ENCODE data around the gene EML4. TPM values are rescaled to one million over a fixed set of nuclear protein-coding genes. Genes with fewer than 3 reads are reported as not detected.

EML4 gene
- total RNA-seq, 4 donors from 2014 or later: 23.3 to 52.4 (median 31.7) TPM

DNA sequence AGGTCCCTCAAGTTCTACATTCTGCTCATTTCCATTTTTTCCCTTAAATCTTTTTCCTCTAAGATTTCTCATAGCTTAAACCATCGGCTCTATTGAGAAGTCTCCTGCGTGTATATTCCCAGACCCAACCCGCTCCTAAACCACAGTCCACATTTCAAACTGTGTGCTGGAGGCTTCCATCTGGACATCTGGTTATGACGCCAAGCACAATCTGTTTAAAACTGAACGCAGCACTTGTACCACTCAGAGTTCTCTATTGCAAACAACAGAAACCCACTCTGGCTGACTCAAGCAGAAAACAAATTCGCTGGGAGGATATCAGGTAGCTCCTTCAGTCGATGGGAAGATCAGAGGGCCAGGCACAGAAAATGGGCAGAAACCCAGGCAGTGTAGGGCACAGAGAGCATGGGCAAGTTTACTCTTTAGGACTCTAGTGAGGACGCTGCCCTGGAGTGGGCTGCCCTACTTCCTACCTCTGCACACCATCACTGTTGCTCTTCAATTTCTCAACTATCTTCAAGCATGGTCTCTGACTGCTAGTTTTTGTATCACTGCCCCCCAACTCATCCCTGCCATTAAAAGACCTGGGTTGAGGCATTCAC is 5.6 kb upstream of the EML4 start:
- TF ChIP-seq, protein P1, sequence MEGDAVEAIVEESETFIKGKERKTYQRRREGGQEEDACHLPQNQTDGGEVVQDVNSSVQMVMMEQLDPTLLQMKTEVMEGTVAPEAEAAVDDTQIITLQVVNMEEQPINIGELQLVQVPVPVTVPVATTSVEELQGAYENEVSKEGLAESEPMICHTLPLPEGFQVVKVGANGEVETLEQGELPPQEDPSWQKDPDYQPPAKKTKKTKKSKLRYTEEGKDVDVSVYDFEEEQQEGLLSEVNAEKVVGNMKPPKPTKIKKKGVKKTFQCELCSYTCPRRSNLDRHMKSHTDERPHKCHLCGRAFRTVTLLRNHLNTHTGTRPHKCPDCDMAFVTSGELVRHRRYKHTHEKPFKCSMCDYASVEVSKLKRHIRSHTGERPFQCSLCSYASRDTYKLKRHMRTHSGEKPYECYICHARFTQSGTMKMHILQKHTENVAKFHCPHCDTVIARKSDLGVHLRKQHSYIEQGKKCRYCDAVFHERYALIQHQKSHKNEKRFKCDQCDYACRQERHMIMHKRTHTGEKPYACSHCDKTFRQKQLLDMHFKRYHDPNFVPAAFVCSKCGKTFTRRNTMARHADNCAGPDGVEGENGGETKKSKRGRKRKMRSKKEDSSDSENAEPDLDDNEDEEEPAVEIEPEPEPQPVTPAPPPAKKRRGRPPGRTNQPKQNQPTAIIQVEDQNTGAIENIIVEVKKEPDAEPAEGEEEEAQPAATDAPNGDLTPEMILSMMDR (IDR thresholded peaks at IDR 0.05; ENCODE audit: low read depth): no peak

DNA sequence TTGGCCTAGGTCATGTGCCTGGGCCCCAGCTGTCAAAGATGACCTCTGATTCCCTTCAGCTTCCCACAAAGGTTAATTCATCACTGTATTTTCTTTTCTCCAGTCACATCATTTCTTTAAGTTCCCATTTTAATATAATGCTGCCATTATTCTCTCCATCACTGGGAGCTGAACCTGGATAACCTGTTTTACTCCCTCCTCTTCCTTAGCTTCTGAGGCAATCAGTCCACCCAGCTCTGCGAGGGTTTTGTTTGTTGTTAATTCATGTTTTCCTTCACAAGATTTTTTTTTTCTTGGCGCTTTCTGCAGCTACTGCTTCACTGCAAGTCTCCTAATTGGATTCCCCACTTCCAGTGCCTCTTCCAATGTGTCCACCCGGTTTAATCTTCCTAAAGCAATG is 5.1 kb upstream of the EML4 start:
- TF ChIP-seq, protein P1 (IDR thresholded peaks at IDR 0.05; ENCODE audit: low read depth): no peak

DNA sequence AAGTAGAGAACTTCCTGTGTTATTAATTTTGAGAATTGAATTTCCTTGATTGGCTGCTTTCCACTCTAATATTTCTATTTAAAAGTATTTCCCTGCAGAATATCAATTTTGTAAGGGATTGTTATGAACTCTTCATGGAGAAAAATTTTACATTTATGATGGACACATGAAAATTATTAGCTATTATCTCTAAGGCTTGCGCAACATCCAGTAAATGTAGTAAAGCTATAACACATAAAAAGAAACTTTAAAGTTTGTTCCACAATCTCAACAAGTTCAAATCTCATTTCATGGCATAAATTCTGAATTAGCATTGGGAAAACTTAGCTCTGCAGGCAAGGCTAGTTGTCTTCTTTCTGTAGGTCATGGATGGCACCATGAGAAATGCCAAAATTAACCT is 4.2 kb upstream of the EML4 start:
- TF ChIP-seq, protein P1 (IDR thresholded peaks at IDR 0.05; ENCODE audit: low read depth): no peak

DNA sequence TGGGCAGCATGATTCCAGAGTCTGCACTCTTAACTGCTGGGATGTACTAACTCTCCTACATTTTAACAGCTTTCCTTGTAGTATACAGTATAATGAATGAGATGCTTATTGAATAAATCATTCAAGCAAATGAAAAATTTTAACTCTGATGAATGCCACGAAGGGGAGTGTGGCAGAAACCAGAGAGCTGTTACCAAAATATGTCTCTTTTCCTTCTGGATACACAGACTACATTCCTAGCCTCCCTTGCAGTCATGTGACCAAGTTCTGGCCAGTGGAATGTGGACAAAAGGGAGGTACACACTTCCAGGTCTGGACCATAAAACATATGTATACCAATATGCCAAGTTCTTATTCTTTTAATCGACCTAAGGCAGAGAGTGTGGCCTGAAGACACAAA is 1.7 kb upstream of the EML4 start:
- TF ChIP-seq, protein P1 (IDR thresholded peaks at IDR 0.05; ENCODE audit: low read depth): no peak

DNA sequence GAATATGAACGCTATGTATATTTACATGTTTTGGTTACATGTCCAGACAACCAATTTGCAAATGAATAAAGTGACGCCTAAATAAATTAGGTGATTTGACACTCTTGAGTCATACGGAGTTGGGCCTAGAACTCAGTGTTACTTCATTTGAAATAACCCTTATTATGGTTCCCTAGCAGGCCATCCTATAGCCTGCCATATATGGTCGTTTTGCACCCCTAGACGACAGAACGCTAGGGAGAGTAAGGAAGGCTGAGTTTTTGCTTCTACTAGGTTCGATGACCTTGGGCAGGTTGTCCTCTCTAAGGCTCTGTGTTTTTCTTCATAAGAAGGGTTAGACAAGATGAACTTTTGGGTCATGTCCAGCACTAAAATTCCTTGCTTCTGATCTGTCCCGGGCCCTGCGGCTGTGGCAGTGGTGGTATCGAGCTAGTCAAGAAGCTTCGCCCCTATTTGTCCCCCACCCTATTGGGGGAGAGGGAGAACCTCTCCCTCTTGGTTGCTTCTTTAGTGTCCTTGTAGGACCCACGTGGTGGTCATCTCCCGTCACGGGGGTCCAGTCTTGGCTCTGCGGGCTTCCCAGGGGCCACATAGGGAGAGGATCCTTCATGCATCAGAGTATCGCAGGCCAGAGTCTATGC is 574 bp upstream of the EML4 start:
- TF ChIP-seq, protein P1 (IDR thresholded peaks at IDR 0.05; ENCODE audit: low read depth): no peak

DNA sequence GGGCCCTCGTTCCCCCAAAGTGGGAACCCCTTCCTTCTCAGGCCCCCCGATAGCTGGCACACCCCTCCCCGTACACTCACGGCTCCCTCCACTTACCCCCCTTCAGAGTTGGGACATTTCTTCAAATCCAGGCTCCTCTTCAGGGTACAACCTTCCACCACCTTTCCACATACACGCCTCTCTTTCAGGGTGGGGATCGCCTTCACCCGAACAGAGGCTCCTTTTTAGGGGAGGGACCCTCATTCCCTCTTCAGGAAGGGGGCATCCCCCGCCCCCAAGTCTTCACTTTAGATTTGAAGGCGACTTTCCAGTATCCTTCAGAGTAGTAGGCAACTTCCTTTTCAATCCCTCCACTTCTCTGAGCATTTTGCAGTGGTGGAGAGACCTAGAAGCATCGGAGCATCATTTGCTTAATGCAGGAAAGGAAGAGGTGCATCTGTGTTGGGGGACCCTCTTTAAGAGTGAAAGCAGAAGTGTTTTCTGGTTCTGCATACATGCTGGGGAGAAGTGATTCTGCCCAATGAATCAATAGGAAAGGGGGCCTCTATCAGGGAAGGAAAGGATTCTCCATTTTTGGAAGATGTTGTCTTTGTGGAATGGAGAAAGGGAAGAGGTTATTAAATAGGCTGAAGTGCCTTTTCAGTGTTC is 845 bp downstream of the EML4 start:
- TF ChIP-seq, protein P1 (IDR thresholded peaks at IDR 0.05; ENCODE audit: low read depth): no peak

DNA sequence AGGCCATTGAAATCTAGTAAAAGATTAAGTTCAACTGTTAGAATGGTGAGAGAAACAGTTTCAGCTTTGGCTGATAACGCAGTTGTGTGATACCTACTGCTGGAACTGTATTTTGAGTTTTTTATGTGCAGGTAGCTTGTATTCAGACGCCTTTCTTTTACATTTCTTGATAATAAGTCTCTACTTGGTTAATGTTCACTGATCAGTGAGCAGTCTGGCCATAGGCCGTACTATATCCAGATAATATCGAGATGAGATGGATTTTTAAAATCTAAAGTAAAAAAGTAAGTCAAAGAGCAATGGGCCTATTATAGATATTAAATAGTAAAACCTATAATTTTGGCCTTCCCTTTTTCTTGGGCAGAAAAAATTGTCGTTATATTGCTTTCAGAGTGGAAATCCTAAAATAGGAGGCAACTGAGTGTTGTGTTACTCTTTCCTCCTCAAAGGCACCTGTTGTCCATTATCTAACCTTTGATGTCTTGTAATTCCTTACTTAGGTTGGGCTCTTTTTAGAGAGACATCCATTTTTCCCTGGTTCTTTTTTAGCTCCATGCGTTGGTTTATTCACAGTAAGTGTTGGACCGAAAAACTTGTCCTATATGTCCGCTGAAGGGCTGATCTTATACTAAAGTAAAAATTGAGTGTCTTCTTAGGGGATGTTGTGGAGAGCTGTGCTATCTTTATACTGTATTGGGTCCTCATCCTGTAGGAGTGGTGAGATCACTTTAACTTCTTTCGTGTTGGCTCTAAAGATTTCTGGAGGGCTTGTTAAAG is 1.7 kb downstream of the EML4 start:
- TF ChIP-seq, protein P1 (IDR thresholded peaks at IDR 0.05; ENCODE audit: low read depth): no peak
